Thyroid gland (tissue), 4 donors: ENCODE results near the gene TDRD9.

Experiments used
- CTCF ChIP-seq, 6 experiments: fragments of 200-600 bp in 3 of 6; fragments of 450-650 bp in 3 of 6; sonication (generic) in 3 of 6; IDR thresholded peaks; one replicate each; pipeline ENCODE4 v1.5.1; 2016 to 2019; ENCODE audit warnings: antibody characterized with exemption in 6 of 6, mild to moderate bottlenecking in 2 of 6, inconsistent platforms in 1 of 6, moderate library complexity in 1 of 6
- POLR2A ChIP-seq, 2 donors: fragments of 450-650 bp; IDR thresholded peaks; one replicate each; pipeline ENCODE4 v1.6.1; 2017; ENCODE audit warnings: antibody characterized with exemption in 2 of 2, mild to moderate bottlenecking in 2 of 2, moderate library complexity in 1 of 2

- TF ChIP-seq POLR2A (IDR thresholded peaks at IDR 0.05) (no peak), CTCF (IDR thresholded peaks at IDR 0.05) (no peak)
Observed at GRCh38 chr14:103949131-103949790, 21.0 kb downstream of the TDRD9 start.
